ENCODE measurements around the gene MST1R.

- no peak for TF ChIP-seq SPI1 (IDR thresholded peaks at IDR 0.05; ENCODE audit: low read depth, low read length)
- TF ChIP-seq TAF1 (IDR thresholded peaks at IDR 0.05; ENCODE audit: low read depth, low read length): no peak; the same call in 1 of the 2 replicates
- peak; percentile 52; the same call in 1 of the 2 replicates for TF ChIP-seq POLR2A (IDR thresholded peaks at IDR 0.05; ENCODE audit: low read depth, low read length)
- TF ChIP-seq POLR2AphosphoS5 (IDR thresholded peaks at IDR 0.05; ENCODE audit: low read depth, low read length): 0 out of 2 replicates have a peak, but pooled peaks have one; percentile 56
Observed at GRCh38 chr3:49903451-49904424, at the start of gene MST1R.
